ENCODE data around the gene FOXP3.

FOXP3 gene

DNA sequence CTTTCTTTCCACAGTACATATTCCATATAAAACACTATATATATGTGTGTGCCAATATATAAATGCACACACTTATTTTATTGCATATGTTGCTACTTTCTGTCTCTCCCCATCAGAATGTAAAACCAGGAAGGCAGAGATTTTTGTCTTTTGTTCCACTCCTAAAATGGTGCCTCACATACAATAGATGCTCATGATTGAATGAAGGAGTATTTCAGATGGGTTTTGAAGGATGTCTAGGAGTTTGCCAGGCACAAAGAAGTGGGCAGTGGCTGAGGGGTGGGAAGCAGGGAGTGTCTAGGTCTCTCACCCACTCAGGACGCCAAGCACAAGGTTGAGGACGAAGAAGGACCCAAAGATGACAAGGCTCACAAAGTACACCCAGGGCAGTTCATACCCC is 36.8 kb downstream of the FOXP3 start:
- TF ChIP-seq, protein P1, sequence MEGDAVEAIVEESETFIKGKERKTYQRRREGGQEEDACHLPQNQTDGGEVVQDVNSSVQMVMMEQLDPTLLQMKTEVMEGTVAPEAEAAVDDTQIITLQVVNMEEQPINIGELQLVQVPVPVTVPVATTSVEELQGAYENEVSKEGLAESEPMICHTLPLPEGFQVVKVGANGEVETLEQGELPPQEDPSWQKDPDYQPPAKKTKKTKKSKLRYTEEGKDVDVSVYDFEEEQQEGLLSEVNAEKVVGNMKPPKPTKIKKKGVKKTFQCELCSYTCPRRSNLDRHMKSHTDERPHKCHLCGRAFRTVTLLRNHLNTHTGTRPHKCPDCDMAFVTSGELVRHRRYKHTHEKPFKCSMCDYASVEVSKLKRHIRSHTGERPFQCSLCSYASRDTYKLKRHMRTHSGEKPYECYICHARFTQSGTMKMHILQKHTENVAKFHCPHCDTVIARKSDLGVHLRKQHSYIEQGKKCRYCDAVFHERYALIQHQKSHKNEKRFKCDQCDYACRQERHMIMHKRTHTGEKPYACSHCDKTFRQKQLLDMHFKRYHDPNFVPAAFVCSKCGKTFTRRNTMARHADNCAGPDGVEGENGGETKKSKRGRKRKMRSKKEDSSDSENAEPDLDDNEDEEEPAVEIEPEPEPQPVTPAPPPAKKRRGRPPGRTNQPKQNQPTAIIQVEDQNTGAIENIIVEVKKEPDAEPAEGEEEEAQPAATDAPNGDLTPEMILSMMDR (IDR thresholded peaks at IDR 0.05; ENCODE audit: low read depth, low read length): no peak
- no peak overlapping the region for H3K4me3 ChIP-seq (ENCODE audit: low read depth, low read length)
- DNase-seq (ENCODE audit: low read depth, low spot score): no peak
- in situ Hi-C loops (cut with HindIII; ENCODE audit: low sequenced_read_pairs): no loop called here

- TF ChIP-seq, protein P1 (IDR thresholded peaks at IDR 0.05; ENCODE audit: low read depth, low read length): no peak
- DNase-seq (ENCODE audit: low read depth, low spot score): no peak
- no peak overlapping the region for H3K4me3 ChIP-seq (ENCODE audit: low read depth, low read length)
- in situ Hi-C loops (cut with HindIII; ENCODE audit: low sequenced_read_pairs): no loop called here
Observed at GRCh38 chrX:49226946-49227345, 37.6 kb downstream of the FOXP3 start.

DNA sequence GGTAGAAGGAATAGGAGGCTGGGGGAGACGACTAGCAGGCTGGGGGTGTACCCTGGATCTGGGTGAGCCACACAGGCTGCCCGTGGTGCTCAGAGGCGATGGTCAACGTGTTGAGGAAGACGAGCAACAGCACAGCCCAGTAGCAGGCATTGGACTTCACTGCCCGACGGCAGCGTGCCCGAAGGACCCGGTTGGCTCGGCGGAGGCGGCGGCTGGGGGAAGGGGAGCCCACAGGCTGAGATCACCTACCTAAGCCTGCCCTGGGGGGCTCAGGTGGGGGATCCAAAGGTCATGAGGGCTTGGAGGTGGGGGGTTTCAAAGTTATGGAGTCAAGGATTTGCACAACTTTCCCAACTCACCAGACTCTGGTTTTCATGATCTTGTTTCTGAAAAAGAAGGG is 38.7 kb downstream of the FOXP3 start:
- TF ChIP-seq, protein P1 (IDR thresholded peaks at IDR 0.05; ENCODE audit: low read depth, low read length): no peak
- in situ Hi-C loops (cut with HindIII; ENCODE audit: low sequenced_read_pairs): no loop called here
- DNase-seq (ENCODE audit: low read depth, low spot score): no peak
- H3K4me3 ChIP-seq (ENCODE audit: low read depth, low read length): no peak overlapping the region

DNA sequence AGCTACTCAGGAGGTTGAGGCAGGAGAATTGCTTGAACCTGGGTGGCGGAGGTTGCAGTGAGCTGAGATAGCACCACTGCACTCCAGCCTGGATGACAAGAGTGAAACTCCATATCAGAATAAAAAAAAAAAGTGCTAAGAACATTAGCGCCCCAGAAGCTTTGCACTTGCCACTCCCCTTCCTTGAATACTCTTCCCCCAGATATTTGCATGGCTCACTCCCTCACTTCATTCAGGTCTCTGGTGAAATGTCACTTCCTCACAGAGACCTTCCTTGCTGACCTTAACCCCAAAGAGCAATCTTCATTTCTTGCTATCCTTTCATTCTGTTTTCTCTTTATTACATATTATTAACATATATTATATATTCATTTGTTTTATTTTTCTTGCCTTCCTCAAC is 42.6 kb downstream of the FOXP3 start:
- no peak overlapping the region for H3K4me3 ChIP-seq (ENCODE audit: low read depth, low read length)
- in situ Hi-C loops (cut with HindIII; ENCODE audit: low sequenced_read_pairs): no loop called here
- TF ChIP-seq, protein P1 (IDR thresholded peaks at IDR 0.05; ENCODE audit: low read depth, low read length): no peak
- no peak for DNase-seq (ENCODE audit: low read depth, low spot score)

GRCh38 chrX:49220100-49220499 is 44.4 kb downstream of the FOXP3 start:
- in situ Hi-C loops (cut with HindIII; ENCODE audit: low sequenced_read_pairs): no loop called here
- H3K4me3 ChIP-seq (ENCODE audit: low read depth, low read length): no peak overlapping the region
- TF ChIP-seq, protein P1 (IDR thresholded peaks at IDR 0.05; ENCODE audit: low read depth, low read length): no peak
- DNase-seq (ENCODE audit: low read depth, low spot score): no peak

GRCh38 chrX:49214996-49215526 is 49.4 kb downstream of the FOXP3 start:
- in situ Hi-C loops (cut with HindIII; ENCODE audit: low sequenced_read_pairs): no loop called here

More at GRCh38 chrX:49214996-49215526, 49.4 kb downstream of the FOXP3 start:
- TF ChIP-seq, protein P1 (IDR thresholded peaks at IDR 0.05; ENCODE audit: low read depth, low read length): no peak
- no peak overlapping the region for H3K4me3 ChIP-seq (ENCODE audit: low read depth, low read length)
- no peak for DNase-seq (ENCODE audit: low read depth, low spot score)

Measured in astrocyte of the spinal cord (primary cell).